Fibroblast of upper back skin (primary cell): ENCODE results near the gene ASPM.
A peak's percentile ranks its signal among the peaks of the same experiment; 100 is the strongest.

Experiments
- DNase-seq: peaks from one replicate; pipeline ENCODE4 v3.0.0-alpha.2; 2013

The ASPM gene

GRCh38 chr1:197067457-197067818 is 79.0 kb downstream of the ASPM start:
- no peak for DNase-seq

DNA sequence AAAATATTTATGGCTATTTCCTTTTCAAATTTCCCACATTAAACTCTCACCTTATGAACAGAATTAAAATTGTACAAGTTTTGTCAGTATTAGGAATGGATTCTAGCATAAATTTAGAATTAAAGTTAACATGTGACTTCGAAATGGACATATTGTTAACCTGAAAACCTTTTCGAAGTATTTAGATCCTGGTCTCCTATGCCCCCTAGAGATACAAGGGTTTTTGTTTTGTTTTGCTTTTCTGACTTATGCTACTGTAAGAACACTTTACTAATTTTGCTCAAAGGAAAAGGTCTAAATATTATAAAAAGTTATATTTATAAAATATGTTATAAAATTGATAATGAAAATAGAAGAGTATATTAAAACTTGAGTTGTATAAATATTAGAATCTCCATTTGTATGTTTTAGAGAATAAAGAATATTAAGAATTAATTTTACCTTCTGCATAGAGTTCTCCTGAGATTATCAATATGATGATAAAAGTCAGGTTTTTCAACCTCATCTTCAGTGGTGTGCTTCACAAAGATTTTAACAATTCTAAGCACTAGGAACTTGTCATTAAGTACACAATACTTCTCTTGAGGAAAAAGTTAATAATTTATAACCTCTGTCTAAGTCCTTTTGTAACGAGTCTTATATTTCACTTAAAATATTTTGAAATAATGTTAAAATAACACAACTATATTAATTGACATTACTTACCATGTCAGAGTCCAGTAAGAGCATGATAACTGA is 79.6 kb downstream of the ASPM start, which contains the start of gene F13B:
Gene F13B (minus strand): TSS at position 542 of the 738 bp plus-strand sequence. CDS start 37 bp downstream, at position 505.
- no peak for DNase-seq

DNA sequence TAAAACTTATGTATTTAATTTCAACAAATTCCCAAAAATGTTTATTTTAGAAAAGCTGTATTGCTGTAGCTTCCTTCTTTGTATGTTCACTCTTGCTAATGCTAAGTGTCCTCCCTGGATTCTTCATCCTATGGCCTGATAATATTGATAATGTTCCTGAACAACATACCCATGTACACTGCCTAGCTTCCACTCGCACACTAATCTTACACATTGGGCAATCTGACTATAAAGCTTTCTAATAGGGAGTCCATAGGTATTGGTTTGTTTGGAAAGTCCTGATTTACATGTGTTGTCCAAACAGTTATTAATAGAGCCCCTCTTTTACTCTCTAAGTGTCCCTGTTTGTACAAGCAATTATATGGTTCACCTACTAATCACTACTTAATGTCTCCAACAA is 80.2 kb downstream of the ASPM start:
- no peak for DNase-seq

DNA sequence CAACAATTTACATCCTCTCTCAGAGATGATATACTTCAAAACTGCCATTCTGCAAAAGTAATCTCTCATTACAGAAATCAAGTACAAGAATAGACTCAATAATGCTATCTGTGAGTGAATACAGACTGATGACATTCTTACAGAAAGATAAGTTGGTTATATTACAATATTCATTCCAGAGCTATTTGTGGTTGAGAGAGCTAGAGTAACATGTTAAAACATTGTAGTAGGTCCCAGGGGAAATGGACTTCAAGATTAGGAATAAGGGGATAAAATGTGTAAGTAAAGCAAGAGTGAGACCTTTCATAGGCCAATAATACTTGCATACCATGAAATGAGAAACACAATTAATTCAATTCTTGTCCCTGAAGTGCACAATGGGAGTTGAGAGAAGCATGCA is 80.9 kb downstream of the ASPM start:
- peak; percentile 84 for DNase-seq

- DNase-seq = no peak
Measured at GRCh38 chr1:197063212-197063611, 83.3 kb downstream of the ASPM start.

- DNase-seq = no peak
Measured at GRCh38 chr1:197062692-197063091, 83.8 kb downstream of the ASPM start.

DNA sequence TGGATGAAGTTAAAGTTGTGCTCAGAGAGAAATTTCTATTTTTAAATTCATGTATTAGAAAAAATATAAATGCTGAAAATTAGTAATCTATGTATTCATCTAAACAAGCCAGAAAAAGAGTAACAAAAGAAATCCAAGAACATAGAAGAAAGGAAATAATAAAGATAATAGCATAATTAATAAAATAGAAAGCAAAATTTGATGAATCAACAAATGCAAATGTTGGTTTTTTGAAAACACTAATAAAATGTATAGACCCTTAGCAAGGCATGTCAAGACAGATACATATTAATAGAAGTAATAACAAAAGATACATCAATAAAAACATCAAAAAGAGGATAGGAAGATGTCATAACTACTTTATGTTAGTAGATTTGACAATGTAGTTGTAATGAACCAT is 97.4 kb downstream of the ASPM start:
- no peak for DNase-seq

DNA sequence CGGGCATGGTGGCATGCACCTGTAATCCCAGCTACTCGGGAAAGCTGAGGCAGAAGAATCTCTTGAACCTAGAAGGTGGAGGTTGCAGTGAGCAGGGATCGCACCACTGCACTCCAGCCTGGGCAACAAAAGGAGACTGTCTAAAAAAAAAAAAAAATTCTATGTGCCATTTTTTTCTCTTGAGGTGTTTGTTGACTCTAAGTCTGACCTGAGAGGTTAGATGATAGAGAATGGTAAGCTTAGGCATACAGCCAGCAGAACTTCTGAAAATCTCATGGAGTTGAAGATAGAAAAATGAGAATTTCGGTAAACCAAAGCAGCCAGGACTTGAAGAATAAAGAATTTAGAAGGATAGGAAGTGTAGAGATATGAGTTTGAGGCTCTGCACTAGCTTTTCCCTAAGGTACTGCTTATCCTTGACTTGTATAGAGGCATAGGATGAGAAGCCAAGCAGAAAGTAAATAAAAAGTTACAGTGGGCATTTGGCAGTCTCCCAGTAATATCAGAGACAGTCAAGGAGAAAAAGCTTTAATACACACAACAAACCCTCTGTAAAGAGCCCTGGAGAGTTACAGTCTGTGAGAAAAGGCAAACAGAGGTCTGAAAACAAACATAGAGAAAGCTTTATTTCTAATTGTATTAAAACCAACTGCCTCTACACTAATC is 103.7 kb downstream of the ASPM start:
- no peak for DNase-seq

GRCh38 chr1:197041486-197042353 is 104.7 kb downstream of the ASPM start:
- no peak for DNase-seq

- no peak for DNase-seq
Measured at GRCh38 chr1:197036861-197037260, 109.6 kb downstream of the ASPM start.

DNA sequence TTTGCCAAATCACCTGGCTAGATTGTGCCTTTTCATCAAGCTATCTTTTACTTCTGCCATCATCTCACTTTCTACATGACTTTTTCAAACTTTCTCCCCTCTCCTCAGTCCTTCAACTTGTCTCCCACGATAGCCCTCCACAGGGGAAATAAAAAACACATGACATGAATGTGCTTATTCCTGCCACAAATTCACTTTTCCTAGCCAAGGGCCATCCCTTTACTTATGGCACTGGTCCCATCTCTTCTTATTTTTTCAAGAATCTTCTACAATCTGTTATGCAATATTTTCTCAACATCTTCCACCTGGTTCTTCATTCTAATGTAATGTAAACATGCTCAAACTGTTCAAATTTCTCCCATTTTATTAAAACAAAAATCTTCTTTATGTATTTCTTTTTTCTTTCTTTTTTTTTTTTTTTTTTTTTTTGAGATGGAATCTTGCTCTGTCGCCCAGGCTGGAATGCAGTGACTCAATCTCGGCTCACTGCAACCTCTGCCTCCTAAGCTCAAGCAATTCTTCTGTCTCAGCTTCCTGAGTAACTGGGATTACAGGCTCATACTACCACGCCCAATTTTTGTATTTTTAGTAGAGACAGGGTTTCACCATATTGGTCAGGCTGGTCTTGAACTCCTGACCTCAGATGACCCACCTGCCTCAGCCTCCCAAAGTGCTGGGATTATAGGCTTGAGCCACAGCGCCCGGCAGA is 111.7 kb downstream of the ASPM start:
- DNase-seq = peak; percentile 81
